Renal cortex interstitium (tissue), 11 donors: ENCODE data around the gene PLA2G4F. TPM values are rescaled to one million over a fixed set of nuclear protein-coding genes. Genes with fewer than 3 reads are reported as not detected.

Experiments used
- DNase-seq, 11 donors: peaks; one replicate each; pipeline ENCODE4 v3.0.0-alpha.2; 2013; ENCODE audit warnings: low read depth in 9 of 11, low spot score in 4 of 11; ENCODE audit errors: extremely low read depth in 1 of 11
- polyA plus RNA-seq, 3 donors: library from polyadenylated mRNA; unstranded; fragments of 120-200 nt; gene quantifications; one replicate each; pipeline ENCODE4 v1.2.1, GENCODE V29; 2013; ENCODE audit not compliant: insufficient read length in 3 of 3

Gene PLA2G4F
- polyA plus RNA-seq, 3 donors = 20.3 to 31.3 (median 24.2) TPM

GRCh38 chr15:42152196-42152920, 4.1 kb downstream of the PLA2G4F start:
- no peak for DNase-seq

GRCh38 chr15:42151736-42152135, 4.7 kb downstream of the PLA2G4F start:
- DNase-seq = no peak

DNA sequence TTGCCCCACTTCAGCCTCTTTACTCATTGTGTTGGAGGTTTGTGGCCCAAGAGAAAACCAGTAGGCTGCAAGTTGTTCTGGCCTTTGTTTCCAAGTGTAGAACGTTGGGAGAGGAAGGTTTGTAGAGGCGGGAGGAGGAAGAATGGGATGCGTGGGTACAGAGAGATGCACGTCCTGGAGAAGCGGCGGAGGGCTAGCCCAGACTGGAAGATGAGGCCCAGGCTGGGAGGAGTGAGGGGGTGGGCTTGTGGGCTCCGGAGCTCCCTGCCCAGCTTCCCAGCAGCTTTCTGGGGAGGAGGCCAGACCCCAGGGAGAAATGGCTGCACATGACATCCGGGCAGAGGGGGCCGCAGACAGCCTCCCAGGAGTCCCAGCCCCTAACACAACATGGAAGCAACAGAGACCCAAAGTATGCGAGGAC, 5.3 kb downstream of the PLA2G4F start:
- DNase-seq = no peak

GRCh38 chr15:42150219-42150970, 6.0 kb downstream of the PLA2G4F start:
- DNase-seq = no peak

DNA sequence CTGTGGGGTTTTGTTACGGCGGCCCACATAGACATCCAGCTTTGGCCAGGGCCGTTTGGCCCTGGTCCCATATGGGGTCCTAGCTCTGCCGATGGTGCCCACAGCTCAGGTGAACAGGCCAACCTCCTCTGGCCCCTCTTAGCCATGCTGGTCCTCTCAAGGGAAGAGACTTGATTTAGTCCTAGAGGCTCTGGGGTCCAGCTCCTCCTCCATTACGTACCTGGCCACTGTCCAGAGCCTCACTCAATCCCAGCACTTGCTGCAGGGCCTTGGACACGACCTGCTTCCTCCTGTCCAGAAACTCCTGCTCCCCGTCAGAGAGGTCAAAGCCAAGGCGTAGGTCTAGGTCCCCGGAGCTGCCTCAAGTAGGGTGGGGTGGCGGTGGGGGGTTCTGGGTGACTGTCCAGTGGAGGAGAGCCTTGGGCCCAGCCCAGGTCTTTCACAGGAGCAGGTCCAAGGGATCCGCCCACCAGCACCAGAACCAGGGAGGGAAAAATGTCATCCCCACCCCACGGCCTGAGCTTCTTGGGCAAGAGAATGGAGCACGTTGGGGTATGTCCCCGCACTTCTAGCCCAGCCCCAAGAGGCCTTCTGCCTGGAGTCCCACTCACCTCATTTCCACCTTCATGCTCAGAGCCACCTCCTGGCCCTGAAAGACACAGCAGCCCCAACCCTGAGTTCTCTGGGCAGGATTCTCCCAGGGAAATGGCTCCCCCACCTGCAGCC, 6.8 kb downstream of the PLA2G4F start:
- no peak for DNase-seq

DNA sequence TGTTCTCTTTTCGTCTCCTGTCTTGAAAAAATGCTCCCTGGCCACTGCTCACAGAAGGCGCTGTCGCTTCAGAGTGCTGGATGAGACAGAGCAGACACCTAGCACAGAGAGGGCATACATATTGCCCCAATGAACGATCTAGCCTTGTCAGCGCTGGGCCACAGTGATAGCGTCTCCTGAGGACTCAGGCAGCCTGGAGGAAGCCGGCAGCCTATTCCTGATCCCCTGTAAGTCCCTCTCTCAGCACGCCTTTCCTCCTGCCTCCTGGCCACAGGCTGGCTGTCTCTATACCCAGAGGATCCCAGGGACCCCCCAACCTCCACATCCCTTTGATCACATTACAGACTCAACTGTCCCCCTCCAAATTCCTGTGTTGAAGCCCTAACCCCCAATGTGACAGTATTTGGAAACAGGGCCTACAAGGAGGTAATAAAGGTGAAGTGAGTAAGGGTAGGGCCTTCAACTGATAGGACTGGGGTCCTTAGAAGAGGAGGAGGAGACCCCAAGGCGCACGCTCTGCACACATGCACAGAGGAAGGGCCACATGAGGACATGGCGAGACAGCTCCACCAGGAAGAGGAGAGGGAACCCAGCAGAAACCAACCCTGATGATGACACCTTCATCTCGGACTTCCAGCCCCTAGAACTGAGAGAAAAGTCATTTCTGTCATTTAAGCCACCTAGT, 7.5 kb downstream of the PLA2G4F start:
- no peak for DNase-seq

DNA sequence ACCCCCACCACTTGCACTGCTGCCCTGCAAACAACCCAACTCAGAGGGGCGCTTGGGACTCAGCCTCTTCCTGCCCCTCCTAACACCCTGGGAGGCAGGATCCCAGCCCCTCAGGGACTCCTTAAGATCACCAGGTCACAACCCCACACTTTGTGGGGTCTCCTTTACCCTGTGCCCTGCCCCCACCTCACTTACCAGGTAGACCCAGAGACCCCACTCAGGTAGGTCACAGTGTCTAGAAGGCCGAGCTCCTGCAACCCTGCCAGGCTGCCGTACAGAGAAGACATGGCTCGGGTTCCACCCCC, 9.1 kb downstream of the PLA2G4F start:
- DNase-seq = no peak

- no peak for DNase-seq
These were observed 9.6 kb downstream of the PLA2G4F start for GRCh38 chr15:42146551-42147430.

DNA sequence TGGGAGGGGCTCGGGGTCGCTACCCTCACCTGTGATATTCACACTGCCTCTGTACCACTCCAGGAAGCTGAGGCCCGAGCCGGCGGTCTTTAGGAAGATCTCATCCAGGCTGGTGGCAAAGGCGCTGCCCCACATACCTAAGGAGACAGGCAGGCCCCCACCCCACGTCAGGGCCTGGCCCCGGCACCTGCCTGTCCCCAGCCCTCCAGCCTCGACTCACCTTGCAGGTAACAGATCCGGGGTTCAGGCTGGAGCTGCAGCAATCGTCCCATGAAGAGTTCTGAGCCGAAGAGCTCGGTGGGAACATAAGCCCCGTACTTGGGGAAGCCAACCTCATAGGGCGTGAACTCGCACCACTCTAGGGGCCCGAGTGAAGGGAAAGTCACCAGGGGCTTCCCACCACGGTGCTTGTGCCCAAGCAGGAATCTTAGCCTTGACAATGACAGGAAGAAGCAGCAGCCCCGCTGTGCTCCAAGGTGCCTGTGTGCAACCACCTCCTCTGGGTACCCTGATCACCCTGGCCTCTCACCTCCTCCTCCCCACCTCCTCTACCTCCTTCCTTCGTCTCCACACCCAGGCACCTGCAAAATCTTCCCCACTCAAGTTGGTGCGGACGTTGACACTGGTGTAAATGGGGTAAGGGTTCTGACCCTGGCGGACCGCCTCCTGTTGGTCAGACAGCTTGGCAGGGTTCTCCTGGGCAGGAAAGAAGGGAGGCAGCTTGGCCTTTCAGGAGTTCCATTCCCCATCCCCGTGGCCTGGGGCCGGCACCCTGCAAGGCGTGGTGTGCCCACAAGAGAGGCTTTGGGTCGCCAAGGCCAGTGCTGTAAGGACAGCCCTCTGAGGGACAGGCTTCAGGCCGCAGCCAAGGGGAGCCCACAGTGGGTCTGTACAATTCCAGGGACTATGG, 10.6 kb downstream of the PLA2G4F start:
- no peak for DNase-seq

GRCh38 chr15:42144841-42145375, 11.5 kb downstream of the PLA2G4F start:
- DNase-seq = no peak

GRCh38 chr15:42143866-42144625, 12.4 kb downstream of the PLA2G4F start:
- DNase-seq = no peak

DNA sequence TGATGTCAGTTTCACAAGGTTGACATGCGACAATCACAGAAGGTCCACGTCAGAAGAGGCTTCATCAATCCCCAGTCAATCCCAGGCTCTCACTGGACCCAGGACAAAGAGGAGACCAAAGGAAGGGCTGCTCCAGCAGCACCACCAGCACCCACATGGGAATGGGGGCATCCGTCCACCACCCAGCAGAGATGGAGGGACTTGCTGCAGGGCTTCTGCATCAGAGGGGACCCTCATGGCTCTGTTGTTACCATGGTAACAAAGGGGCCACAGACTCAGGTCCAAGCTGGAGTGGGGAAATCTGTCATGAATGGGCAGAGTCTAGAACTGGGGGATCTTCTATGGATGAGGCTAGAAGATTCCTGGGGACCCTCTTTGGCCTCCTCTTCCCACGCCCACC, 13.1 kb downstream of the PLA2G4F start:
- DNase-seq = no peak

- DNase-seq = no peak
These were observed 14.4 kb downstream of the PLA2G4F start for GRCh38 chr15:42141795-42142667.

GRCh38 chr15:42141246-42141645, 15.2 kb downstream of the PLA2G4F start:
- no peak for DNase-seq

GRCh38 chr15:42140383-42141070, 15.9 kb downstream of the PLA2G4F start:
- no peak for DNase-seq
